Measurements from ENCODE around the gene RAD51AP1. TPM values are rescaled to one million over a fixed set of nuclear protein-coding genes. Genes with fewer than 3 reads are reported as not detected.
A peak's percentile ranks its signal among the peaks of the same experiment; 100 is the strongest.

The RAD51AP1 gene, protein sequence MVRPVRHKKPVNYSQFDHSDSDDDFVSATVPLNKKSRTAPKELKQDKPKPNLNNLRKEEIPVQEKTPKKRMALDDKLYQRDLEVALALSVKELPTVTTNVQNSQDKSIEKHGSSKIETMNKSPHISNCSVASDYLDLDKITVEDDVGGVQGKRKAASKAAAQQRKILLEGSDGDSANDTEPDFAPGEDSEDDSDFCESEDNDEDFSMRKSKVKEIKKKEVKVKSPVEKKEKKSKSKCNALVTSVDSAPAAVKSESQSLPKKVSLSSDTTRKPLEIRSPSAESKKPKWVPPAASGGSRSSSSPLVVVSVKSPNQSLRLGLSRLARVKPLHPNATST
- total RNA-seq (2013): 3.5 TPM
- polyA plus RNA-seq: 1 to 10 TPM; 1.0 to 1.4 (median 1.3) TPM
- polyA minus RNA-seq: 0.14 and 1.3 TPM in 2 replicates
- 0.25 to 12.2 (median 1.7) reads per million in 11 experiments for total RNA-seq

DNA sequence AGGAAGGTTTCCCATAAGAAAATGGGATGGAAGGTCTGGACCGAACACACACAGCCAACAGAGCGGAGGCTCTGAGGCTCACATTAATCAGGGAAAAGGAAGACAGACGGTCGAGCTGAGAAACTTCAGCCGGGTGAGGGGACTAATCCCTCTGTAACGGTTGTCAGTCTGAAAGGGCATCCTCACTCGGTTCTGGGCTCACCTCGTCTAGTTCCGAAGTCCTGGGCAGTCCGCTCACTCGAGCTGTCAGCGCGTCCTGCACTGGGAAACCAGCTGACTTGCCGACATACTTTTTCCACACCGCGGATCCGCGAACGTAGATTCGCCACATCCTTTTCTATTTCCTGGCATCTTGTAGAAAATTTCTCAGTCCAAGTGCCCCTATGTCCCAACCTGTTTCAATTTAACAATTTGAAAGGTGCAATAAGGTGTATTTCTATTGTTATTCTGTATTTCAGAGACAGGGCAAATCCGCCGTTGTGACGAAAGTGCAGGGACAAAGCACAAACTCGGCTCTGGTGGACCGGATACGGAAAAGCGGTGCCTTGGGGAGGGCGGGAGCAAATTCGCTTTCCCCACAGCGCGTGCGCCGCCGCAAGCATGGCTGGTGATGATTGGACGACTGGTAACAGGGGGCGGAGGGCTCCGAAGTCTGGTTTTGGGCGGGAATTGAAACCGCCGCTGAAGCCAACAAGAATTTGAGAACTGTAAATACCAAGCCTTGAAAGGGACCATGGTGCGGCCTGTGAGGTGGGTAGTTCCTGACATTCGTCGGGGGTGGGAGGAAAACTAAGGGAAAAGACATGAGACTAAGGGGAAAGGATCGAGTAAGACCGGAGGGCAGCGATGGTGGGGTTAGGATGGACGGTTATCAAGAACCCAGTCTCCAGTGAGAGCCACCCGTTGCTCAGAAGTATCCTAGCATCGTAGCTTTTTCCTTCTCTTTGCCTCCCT lies at the start of gene RAD51AP1:
Gene RAD51AP1 (plus strand): TSS at position 684 of the 954 bp plus-strand sequence. CDS start 50 bp downstream, at position 734.
- H4K20me1 ChIP-seq (ENCODE audit: insufficient read depth, low read length): no peaks in the 10 kb centered on the region
- peak; percentile 92 to 97 (median 97) for DNase-seq
- peaks cover 74% of the 10 kb centered on the region for H3K79me2 ChIP-seq (ENCODE audit: insufficient read depth, low read length)
- H2AFZ ChIP-seq (ENCODE audit: insufficient read depth, low read depth, low read length, poor library complexity, severe bottlenecking): peak within 1 kb of the TSS; percentile 82
- peak within 1 kb of the TSS; percentile 68 to 98 (median 81) for H3K4me3 ChIP-seq (replicated peaks in 1 of 3; ENCODE audit: low read depth in 2 of 3, low read length in 3 of 3)
- peaks cover 12 to 36% of the 10 kb centered on the region in 2 donors for H3K36me3 ChIP-seq (replicated peaks in 1 of 2; ENCODE audit: control insufficient read depth in 1 of 2, insufficient read depth in 2 of 2, low read length in 2 of 2)
- Mint-ChIP-seq H3K36me3 (peaks cover 8 to 9% of the 10 kb centered on the region in 2 donors), H3K27ac (peak within 1 kb of the TSS; percentile 94 to 99 (median 98)), H3K4me3 (peak within 1 kb of the TSS; percentile 89 to 94), H3K4me1 (peaks cover 23% of the 10 kb centered on the region), H3K27me3 (ENCODE audit: low read depth in 3 of 3) (no peaks in the 10 kb centered on the region), H3K9me3 (no peaks in the 10 kb centered on the region)
- WGBS (ENCODE audit: insufficient coverage): under 1% methylated on average over 47 of the region's 49 CpGs
- peak within 1 kb of the TSS; percentile 83 for H3K9ac ChIP-seq (ENCODE audit: insufficient read depth, low read length, poor library complexity, severe bottlenecking)
- no peaks in the 10 kb centered on the region for H3K27me3 ChIP-seq (ENCODE audit: control insufficient read depth in 2 of 2, insufficient read depth in 2 of 2, low read length in 2 of 2)
- H3K9me3 ChIP-seq (replicated peaks in 1 of 2; ENCODE audit: control insufficient read depth in 1 of 2, insufficient read depth in 1 of 2, low read length in 2 of 2): no peaks in the 10 kb centered on the region
- intact Hi-C loops (cut with micrococcal nuclease): loop anchor here (10.0 kb wide), 2 partner anchors 214 to 664 kb away; partner anchors contain the start of genes PARP11 (in 2 of the 2) and TIGAR (in 1 of the 2)
- TF ChIP-seq, protein P1, sequence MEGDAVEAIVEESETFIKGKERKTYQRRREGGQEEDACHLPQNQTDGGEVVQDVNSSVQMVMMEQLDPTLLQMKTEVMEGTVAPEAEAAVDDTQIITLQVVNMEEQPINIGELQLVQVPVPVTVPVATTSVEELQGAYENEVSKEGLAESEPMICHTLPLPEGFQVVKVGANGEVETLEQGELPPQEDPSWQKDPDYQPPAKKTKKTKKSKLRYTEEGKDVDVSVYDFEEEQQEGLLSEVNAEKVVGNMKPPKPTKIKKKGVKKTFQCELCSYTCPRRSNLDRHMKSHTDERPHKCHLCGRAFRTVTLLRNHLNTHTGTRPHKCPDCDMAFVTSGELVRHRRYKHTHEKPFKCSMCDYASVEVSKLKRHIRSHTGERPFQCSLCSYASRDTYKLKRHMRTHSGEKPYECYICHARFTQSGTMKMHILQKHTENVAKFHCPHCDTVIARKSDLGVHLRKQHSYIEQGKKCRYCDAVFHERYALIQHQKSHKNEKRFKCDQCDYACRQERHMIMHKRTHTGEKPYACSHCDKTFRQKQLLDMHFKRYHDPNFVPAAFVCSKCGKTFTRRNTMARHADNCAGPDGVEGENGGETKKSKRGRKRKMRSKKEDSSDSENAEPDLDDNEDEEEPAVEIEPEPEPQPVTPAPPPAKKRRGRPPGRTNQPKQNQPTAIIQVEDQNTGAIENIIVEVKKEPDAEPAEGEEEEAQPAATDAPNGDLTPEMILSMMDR (IDR thresholded peaks at IDR 0.05): no peak
- H3K27ac ChIP-seq (ENCODE audit: low read depth in 1 of 2, low read length in 2 of 2): peak within 1 kb of the TSS; percentile 43 to 98
- H3K4me2 ChIP-seq (replicated peaks; ENCODE audit: extremely low read depth, low read length, poor library complexity, severe bottlenecking): peak within 1 kb of the TSS; percentile 78
- peaks cover 10 to 24% of the 10 kb centered on the region in 2 donors for H3K4me1 ChIP-seq (ENCODE audit: control insufficient read depth in 1 of 2, insufficient read depth in 2 of 2, low read length in 2 of 2)

DNA sequence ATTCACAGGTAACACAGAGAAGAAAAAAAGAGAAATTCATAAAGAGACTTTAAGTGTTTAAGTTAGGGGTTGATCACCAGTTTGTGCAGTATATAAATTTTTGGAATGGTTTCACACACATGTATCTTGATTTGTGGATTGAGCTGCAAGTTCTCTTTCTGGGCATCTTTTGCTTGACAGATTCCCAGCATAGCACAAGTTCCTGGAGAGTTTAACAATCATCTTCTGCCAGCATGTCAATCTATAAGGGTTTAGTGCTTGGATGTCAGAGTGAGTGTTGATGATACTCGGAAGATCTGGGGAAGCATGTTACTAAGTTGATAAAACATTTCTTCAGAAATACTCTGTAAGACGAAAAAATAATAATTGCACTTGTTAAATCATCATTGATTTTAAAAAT lies 49.1 kb upstream of the RAD51AP1 start:
- Mint-ChIP-seq H3K4me1 (peaks cover 3% of the 10 kb centered on the region), H3K27ac (no peak overlapping the region), H3K4me3 (no peak overlapping the region), H3K36me3 (peaks cover 50 to 56% of the 10 kb centered on the region in 2 donors), H3K27me3 (ENCODE audit: low read depth in 3 of 3) (peaks cover 0 to 2% (median 1%) of the 10 kb centered on the region in 3 donors), H3K9me3 (no peaks in the 10 kb centered on the region)
- Histone ChIP-seq H3K79me2 (ENCODE audit: insufficient read depth, low read length) (no peaks in the 10 kb centered on the region), H4K20me1 (ENCODE audit: insufficient read depth, low read length) (no peaks in the 10 kb centered on the region), H3K9ac (ENCODE audit: insufficient read depth, low read length, poor library complexity, severe bottlenecking) (no peak overlapping the region), H3K4me3 (replicated peaks in 1 of 3; ENCODE audit: low read depth in 2 of 3, low read length in 3 of 3) (no peak overlapping the region), H3K9me3 (replicated peaks in 1 of 2; ENCODE audit: control insufficient read depth in 1 of 2, insufficient read depth in 1 of 2, low read length in 2 of 2) (no peaks in the 10 kb centered on the region), H2AFZ (ENCODE audit: insufficient read depth, low read depth, low read length, poor library complexity, severe bottlenecking) (no peak overlapping the region), H3K4me2 (replicated peaks; ENCODE audit: extremely low read depth, low read length, poor library complexity, severe bottlenecking) (no peak overlapping the region), H3K27ac (ENCODE audit: low read depth in 1 of 2, low read length in 2 of 2) (no peak overlapping the region), H3K27me3 (ENCODE audit: control insufficient read depth in 2 of 2, insufficient read depth in 2 of 2, low read length in 2 of 2) (peaks cover 0 to 2% of the 10 kb centered on the region in 2 donors), H3K4me1 (ENCODE audit: control insufficient read depth in 1 of 2, insufficient read depth in 2 of 2, low read length in 2 of 2) (peaks cover 0 to 1% of the 10 kb centered on the region in 2 donors), H3K36me3 (replicated peaks in 1 of 2; ENCODE audit: control insufficient read depth in 1 of 2, insufficient read depth in 2 of 2, low read length in 2 of 2) (peaks cover 30 to 65% of the 10 kb centered on the region in 2 donors)
- intact Hi-C loops (cut with micrococcal nuclease): no loop called here
- no peak for DNase-seq
- TF ChIP-seq, protein P1 (IDR thresholded peaks at IDR 0.05): no peak
- no CpG with 5 or more reads among the region's 2 CpGs for WGBS (ENCODE audit: insufficient coverage)
